ENCODE data around the gene MZB1. TPM values are rescaled to one million over a fixed set of nuclear protein-coding genes. Genes with fewer than 3 reads are reported as not detected.

MZB1 gene
- total and polyA plus RNA-seq, 2 of the 8 experiments (the other 6 are each of a cell fraction or from before 2014, with no cell fraction given): 0.39 to 0.47 TPM

- TF ChIP-seq, protein P1, sequence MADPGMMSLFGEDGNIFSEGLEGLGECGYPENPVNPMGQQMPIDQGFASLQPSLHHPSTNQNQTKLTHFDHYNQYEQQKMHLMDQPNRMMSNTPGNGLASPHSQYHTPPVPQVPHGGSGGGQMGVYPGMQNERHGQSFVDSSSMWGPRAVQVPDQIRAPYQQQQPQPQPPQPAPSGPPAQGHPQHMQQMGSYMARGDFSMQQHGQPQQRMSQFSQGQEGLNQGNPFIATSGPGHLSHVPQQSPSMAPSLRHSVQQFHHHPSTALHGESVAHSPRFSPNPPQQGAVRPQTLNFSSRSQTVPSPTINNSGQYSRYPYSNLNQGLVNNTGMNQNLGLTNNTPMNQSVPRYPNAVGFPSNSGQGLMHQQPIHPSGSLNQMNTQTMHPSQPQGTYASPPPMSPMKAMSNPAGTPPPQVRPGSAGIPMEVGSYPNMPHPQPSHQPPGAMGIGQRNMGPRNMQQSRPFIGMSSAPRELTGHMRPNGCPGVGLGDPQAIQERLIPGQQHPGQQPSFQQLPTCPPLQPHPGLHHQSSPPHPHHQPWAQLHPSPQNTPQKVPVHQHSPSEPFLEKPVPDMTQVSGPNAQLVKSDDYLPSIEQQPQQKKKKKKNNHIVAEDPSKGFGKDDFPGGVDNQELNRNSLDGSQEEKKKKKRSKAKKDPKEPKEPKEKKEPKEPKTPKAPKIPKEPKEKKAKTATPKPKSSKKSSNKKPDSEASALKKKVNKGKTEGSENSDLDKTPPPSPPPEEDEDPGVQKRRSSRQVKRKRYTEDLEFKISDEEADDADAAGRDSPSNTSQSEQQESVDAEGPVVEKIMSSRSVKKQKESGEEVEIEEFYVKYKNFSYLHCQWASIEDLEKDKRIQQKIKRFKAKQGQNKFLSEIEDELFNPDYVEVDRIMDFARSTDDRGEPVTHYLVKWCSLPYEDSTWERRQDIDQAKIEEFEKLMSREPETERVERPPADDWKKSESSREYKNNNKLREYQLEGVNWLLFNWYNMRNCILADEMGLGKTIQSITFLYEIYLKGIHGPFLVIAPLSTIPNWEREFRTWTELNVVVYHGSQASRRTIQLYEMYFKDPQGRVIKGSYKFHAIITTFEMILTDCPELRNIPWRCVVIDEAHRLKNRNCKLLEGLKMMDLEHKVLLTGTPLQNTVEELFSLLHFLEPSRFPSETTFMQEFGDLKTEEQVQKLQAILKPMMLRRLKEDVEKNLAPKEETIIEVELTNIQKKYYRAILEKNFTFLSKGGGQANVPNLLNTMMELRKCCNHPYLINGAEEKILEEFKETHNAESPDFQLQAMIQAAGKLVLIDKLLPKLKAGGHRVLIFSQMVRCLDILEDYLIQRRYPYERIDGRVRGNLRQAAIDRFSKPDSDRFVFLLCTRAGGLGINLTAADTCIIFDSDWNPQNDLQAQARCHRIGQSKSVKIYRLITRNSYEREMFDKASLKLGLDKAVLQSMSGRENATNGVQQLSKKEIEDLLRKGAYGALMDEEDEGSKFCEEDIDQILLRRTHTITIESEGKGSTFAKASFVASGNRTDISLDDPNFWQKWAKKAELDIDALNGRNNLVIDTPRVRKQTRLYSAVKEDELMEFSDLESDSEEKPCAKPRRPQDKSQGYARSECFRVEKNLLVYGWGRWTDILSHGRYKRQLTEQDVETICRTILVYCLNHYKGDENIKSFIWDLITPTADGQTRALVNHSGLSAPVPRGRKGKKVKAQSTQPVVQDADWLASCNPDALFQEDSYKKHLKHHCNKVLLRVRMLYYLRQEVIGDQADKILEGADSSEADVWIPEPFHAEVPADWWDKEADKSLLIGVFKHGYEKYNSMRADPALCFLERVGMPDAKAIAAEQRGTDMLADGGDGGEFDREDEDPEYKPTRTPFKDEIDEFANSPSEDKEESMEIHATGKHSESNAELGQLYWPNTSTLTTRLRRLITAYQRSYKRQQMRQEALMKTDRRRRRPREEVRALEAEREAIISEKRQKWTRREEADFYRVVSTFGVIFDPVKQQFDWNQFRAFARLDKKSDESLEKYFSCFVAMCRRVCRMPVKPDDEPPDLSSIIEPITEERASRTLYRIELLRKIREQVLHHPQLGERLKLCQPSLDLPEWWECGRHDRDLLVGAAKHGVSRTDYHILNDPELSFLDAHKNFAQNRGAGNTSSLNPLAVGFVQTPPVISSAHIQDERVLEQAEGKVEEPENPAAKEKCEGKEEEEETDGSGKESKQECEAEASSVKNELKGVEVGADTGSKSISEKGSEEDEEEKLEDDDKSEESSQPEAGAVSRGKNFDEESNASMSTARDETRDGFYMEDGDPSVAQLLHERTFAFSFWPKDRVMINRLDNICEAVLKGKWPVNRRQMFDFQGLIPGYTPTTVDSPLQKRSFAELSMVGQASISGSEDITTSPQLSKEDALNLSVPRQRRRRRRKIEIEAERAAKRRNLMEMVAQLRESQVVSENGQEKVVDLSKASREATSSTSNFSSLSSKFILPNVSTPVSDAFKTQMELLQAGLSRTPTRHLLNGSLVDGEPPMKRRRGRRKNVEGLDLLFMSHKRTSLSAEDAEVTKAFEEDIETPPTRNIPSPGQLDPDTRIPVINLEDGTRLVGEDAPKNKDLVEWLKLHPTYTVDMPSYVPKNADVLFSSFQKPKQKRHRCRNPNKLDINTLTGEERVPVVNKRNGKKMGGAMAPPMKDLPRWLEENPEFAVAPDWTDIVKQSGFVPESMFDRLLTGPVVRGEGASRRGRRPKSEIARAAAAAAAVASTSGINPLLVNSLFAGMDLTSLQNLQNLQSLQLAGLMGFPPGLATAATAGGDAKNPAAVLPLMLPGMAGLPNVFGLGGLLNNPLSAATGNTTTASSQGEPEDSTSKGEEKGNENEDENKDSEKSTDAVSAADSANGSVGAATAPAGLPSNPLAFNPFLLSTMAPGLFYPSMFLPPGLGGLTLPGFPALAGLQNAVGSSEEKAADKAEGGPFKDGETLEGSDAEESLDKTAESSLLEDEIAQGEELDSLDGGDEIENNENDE (IDR thresholded peaks at IDR 0.05; ENCODE audit: insufficient replicate concordance, low read length): no peak
- TF ChIP-seq CEBPB (IDR thresholded peaks at IDR 0.05; ENCODE audit: low read depth, low read length): no peak
- no peak for TF ChIP-seq ASH2L (IDR thresholded peaks at IDR 0.05; ENCODE audit: low read length)
- TF ChIP-seq USF2 (IDR thresholded peaks at IDR 0.05; ENCODE audit: low read length): no peak
- no peak for TF ChIP-seq ZNF274 (IDR thresholded peaks at IDR 0.05; ENCODE audit: borderline replicate concordance, extremely low read depth, low read length)
Observed at GRCh38 chr5:139425497-139425896, 35.8 kb upstream of the MZB1 start (continued).
